ENCODE results near the gene SIRT3.

SIRT3 gene

GRCh38 chr11:211295-211694 is 24.8 kb downstream of the SIRT3 start:
- Histone ChIP-seq H3K36me3 (ENCODE audit: control insufficient read depth, insufficient read depth, low read length, severe bottlenecking) (peaks cover 64% of the 10 kb centered on the region), H3K4me1 (ENCODE audit: control insufficient read depth, insufficient read depth, low read length) (peaks cover 23% of the 10 kb centered on the region), H3K9me3 (ENCODE audit: control insufficient read depth, low read length) (no peaks in the 10 kb centered on the region), H3K9ac (ENCODE audit: low read length) (peak overlapping the region; percentile 100), H3K4me3 (ENCODE audit: low read length) (no peak overlapping the region), H3K27me3 (replicated peaks; ENCODE audit: control insufficient read depth, insufficient read depth, low read length) (no peaks in the 10 kb centered on the region)
- no peak for DNase-seq (ENCODE audit: low read depth)

- H3K9ac ChIP-seq (ENCODE audit: low read length), result peak overlapping the region; percentile 100
- peaks cover 59% of the 10 kb centered on the region for H3K36me3 ChIP-seq (ENCODE audit: control insufficient read depth, insufficient read depth, low read length, severe bottlenecking)
- peaks cover 28% of the 10 kb centered on the region for H3K4me1 ChIP-seq (ENCODE audit: control insufficient read depth, insufficient read depth, low read length)
- no peaks in the 10 kb centered on the region for H3K9me3 ChIP-seq (ENCODE audit: control insufficient read depth, low read length)
- no peaks in the 10 kb centered on the region for H3K27me3 ChIP-seq (replicated peaks; ENCODE audit: control insufficient read depth, insufficient read depth, low read length)
- no peak for DNase-seq (ENCODE audit: low read depth)
- peak overlapping the region; percentile 99 for H3K4me3 ChIP-seq (ENCODE audit: low read length)
These were observed 25.4 kb downstream of the SIRT3 start for GRCh38 chr11:210803-211180.

DNA sequence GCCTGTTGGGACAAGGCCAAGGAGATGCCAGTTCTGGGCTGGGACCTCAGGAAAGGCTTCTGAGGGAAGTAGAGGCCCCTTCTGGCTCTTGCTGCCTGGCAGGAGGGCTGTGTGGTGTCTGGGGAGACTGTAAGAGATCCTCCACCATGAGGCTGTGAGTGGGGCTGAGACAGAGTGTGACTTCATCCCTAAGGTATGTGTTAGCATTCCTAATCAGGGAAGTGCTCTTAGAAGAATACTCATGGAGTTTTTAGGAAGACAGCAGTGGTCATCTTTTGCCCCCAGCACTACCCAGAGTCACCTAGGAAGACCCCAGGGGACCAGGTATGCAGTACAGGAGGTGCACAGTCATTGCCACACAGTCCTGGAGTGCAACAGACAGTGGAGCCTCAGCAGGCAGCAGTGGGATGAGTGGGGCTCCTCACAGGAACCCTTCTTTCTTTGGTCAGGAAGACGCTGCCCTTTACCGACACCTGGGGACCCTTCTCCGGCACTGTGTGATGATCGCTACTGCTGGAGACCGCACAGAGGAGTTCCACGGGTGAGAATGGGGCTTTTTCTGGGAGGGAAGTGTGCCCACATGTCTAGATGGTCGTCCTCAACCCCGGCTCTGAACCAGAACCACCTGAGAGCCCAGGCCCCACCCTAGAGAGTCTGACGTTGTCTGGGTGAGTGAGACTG is 25.9 kb downstream of the SIRT3 start:
- peaks cover 58% of the 10 kb centered on the region for H3K36me3 ChIP-seq (ENCODE audit: control insufficient read depth, insufficient read depth, low read length, severe bottlenecking)
- no peaks in the 10 kb centered on the region for H3K9me3 ChIP-seq (ENCODE audit: control insufficient read depth, low read length)
- no peaks in the 10 kb centered on the region for H3K27me3 ChIP-seq (replicated peaks; ENCODE audit: control insufficient read depth, insufficient read depth, low read length)
- H3K4me1 ChIP-seq (ENCODE audit: control insufficient read depth, insufficient read depth, low read length), result peaks cover 33% of the 10 kb centered on the region
- DNase-seq (ENCODE audit: low read depth), result peak; percentile 66
- peak overlapping the region; percentile 100 for H3K9ac ChIP-seq (ENCODE audit: low read length)
- peak overlapping the region; percentile 99 for H3K4me3 ChIP-seq (ENCODE audit: low read length)

DNA sequence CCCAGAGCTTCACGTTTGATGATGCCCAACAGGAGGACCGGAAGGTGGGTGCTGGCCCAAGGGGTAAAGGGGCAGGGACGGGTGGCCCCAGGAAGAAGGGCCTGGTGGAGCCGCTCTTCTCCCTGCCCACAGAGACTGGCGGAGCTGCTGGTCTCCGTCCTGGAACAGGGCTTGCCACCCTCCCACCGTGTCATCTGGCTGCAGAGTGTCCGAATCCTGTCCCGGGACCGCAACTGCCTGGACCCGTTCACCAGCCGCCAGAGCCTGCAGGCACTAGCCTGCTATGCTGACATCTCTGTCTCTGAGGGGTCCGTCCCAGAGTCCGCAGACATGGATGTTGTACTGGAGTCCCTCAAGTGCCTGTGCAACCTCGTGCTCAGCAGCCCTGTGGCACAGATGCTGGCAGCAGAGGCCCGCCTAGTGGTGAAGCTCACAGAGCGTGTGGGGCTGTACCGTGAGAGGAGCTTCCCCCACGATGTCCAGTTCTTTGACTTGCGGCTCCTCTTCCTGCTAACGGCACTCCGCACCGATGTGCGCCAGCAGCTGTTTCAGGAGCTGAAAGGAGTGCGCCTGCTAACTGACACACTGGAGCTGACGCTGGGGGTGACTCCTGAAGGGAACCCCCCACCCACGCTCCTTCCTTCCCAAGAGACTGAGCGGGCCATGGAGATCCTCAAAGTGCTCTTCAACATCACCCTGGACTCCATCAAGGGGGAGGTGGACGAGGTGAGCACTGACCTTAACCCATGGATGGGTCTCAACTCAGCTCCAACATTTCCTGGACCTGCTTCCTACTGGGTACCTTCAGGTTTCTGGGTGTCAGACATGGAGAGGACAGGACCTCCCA is 26.6 kb downstream of the SIRT3 start:
- DNase-seq (ENCODE audit: low read depth), result peak; percentile 12
- H3K9ac ChIP-seq (ENCODE audit: low read length), result peak overlapping the region; percentile 100
- no peaks in the 10 kb centered on the region for H3K9me3 ChIP-seq (ENCODE audit: control insufficient read depth, low read length)
- peak overlapping the region; percentile 99 for H3K4me3 ChIP-seq (ENCODE audit: low read length)
- peaks cover 60% of the 10 kb centered on the region for H3K36me3 ChIP-seq (ENCODE audit: control insufficient read depth, insufficient read depth, low read length, severe bottlenecking)
- H3K4me1 ChIP-seq (ENCODE audit: control insufficient read depth, insufficient read depth, low read length), result peaks cover 38% of the 10 kb centered on the region
- no peaks in the 10 kb centered on the region for H3K27me3 ChIP-seq (replicated peaks; ENCODE audit: control insufficient read depth, insufficient read depth, low read length)

DNA sequence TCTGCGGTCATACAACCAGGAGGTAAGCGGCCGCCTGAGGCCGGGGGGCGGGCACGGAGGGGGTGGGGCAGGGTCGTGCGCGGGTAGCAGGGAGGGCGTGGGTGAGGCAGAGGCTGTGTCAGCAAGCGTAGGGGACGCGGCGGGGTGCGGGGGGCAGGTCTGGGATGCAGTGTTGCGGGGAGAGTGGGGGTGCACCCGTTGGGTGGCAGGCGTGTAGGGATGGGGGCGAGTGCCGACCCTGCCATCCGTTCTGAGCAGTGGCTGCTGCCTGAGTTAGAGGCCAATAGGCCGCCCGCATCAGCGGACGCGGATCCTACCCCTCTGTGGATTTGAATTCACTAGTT is 27.3 kb downstream of the SIRT3 start:
- Histone ChIP-seq H3K9ac (ENCODE audit: low read length) (peak overlapping the region; percentile 100), H3K4me3 (ENCODE audit: low read length) (peak overlapping the region; percentile 99), H3K4me1 (ENCODE audit: control insufficient read depth, insufficient read depth, low read length) (peaks cover 45% of the 10 kb centered on the region), H3K36me3 (ENCODE audit: control insufficient read depth, insufficient read depth, low read length, severe bottlenecking) (peaks cover 60% of the 10 kb centered on the region), H3K27me3 (replicated peaks; ENCODE audit: control insufficient read depth, insufficient read depth, low read length) (no peaks in the 10 kb centered on the region), H3K9me3 (ENCODE audit: control insufficient read depth, low read length) (no peaks in the 10 kb centered on the region)
- no peak for DNase-seq (ENCODE audit: low read depth)

DNA sequence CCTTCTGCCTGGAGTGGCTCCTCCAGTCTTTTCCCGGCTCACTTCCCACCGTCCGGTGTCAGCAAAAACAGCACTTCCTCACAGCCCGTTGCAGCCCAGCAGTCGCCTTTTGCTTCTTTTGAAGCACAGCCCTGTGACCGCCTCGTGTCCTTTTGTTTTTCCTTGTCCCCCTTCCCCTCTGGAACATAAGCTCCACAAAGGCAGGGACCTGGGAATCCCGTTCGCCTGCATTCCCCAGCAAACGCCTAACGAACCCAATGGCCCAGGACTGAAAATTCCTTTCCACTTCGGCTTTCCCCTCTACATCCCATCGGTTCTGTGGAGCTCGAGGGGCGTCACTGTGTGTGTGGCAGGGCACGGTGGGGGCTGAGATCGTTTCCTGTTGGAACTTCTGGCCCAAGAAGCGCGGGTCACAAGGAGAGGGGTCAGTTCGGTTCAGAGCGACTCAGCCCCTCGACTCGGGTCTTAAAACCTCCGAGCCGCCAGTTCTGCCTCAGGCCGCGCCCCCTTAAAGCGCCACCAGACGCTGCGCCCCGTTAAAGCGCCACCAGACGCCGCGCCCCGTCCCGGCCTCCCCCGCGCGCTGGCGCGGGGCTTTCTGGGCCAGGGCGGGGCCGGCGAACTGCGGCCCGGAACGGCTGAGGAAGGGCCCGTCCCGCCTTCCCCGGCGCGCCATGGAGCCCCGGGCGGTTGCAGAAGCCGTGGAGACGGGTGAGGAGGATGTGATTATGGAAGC is 27.8 kb downstream of the SIRT3 start:
- no peaks in the 10 kb centered on the region for H3K9me3 ChIP-seq (ENCODE audit: control insufficient read depth, low read length)
- H3K36me3 ChIP-seq (ENCODE audit: control insufficient read depth, insufficient read depth, low read length, severe bottlenecking), result peaks cover 61% of the 10 kb centered on the region
- H3K4me3 ChIP-seq (ENCODE audit: low read length), result peak overlapping the region; percentile 99
- peak overlapping the region; percentile 100 for H3K9ac ChIP-seq (ENCODE audit: low read length)
- DNase-seq (ENCODE audit: low read depth), result peak; percentile 92
- peaks cover 50% of the 10 kb centered on the region for H3K4me1 ChIP-seq (ENCODE audit: control insufficient read depth, insufficient read depth, low read length)
- H3K27me3 ChIP-seq (replicated peaks; ENCODE audit: control insufficient read depth, insufficient read depth, low read length), result no peaks in the 10 kb centered on the region

DNA sequence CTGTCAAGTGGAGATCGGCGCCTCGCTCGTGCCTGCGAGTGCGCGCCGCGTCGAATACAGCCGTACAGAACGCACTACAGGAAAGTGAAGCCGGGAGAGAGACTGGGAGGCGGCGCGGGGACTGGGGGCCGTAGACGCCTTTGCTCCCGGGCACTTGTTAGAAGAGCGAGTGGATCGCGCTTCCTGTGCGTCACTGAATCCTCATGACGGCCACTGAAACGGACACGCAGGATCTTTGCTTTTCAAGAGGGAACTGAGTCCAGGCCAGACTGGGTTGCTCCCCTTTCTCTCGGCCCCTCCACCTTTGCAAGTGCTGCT is 28.3 kb downstream of the SIRT3 start:
- peak overlapping the region; percentile 100 for H3K9ac ChIP-seq (ENCODE audit: low read length)
- H3K27me3 ChIP-seq (replicated peaks; ENCODE audit: control insufficient read depth, insufficient read depth, low read length), result no peaks in the 10 kb centered on the region
- H3K9me3 ChIP-seq (ENCODE audit: control insufficient read depth, low read length), result no peaks in the 10 kb centered on the region
- H3K4me3 ChIP-seq (ENCODE audit: low read length), result peak overlapping the region; percentile 99
- H3K36me3 ChIP-seq (ENCODE audit: control insufficient read depth, insufficient read depth, low read length, severe bottlenecking), result peaks cover 61% of the 10 kb centered on the region
- peaks cover 52% of the 10 kb centered on the region for H3K4me1 ChIP-seq (ENCODE audit: control insufficient read depth, insufficient read depth, low read length)
- DNase-seq (ENCODE audit: low read depth), result peak; percentile 79

- Histone ChIP-seq H3K4me1 (ENCODE audit: control insufficient read depth, insufficient read depth, low read length) (peaks cover 52% of the 10 kb centered on the region), H3K4me3 (ENCODE audit: low read length) (peak within 1 kb of the TSS; percentile 99), H3K27me3 (replicated peaks; ENCODE audit: control insufficient read depth, insufficient read depth, low read length) (no peaks in the 10 kb centered on the region), H3K36me3 (ENCODE audit: control insufficient read depth, insufficient read depth, low read length, severe bottlenecking) (peaks cover 56% of the 10 kb centered on the region), H3K9me3 (ENCODE audit: control insufficient read depth, low read length) (no peaks in the 10 kb centered on the region), H3K9ac (ENCODE audit: low read length) (peak within 1 kb of the TSS; percentile 100)
- peak; percentile 98 for DNase-seq (ENCODE audit: low read depth)
These were observed 28.8 kb downstream of the SIRT3 start, which contains the start of the genes BET1L and RIC8A for GRCh38 chr11:207208-207862. TSS of gene BET1L (minus strand) at chr11:207399. CDS start at chr11:207321, 78 bp downstream. TSS of gene RIC8A (plus strand) at chr11:207708. CDS start at chr11:208855, 1,147 bp downstream.

GRCh38 chr11:206526-207207 is 29.5 kb downstream of the SIRT3 start:
- DNase-seq (ENCODE audit: low read depth), result peak; percentile 53
- H3K36me3 ChIP-seq (ENCODE audit: control insufficient read depth, insufficient read depth, low read length, severe bottlenecking), result peaks cover 49% of the 10 kb centered on the region
- H3K9ac ChIP-seq (ENCODE audit: low read length), result peak overlapping the region; percentile 100
- H3K4me3 ChIP-seq (ENCODE audit: low read length), result peak overlapping the region; percentile 99
- H3K4me1 ChIP-seq (ENCODE audit: control insufficient read depth, insufficient read depth, low read length), result peaks cover 52% of the 10 kb centered on the region
- no peaks in the 10 kb centered on the region for H3K27me3 ChIP-seq (replicated peaks; ENCODE audit: control insufficient read depth, insufficient read depth, low read length)
- H3K9me3 ChIP-seq (ENCODE audit: control insufficient read depth, low read length), result no peaks in the 10 kb centered on the region

DNA sequence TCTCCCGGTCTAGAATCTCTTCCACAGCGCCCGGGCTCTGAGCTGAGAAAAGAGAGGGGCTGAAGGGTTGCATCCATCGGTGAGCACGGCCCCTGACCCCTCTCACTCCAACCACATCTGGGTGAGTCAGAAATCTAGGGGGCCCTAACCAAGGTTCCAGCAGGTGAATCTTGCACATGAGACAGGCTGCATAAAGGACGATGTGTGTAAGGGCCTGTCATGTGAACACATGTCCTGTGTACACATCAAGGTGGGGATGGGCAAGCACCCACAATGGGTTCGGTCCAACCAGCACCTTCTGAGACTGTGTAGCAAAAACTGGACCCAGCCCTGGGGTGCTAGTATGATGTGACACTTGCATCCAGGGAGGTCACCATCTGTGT is 30.1 kb downstream of the SIRT3 start:
- Histone ChIP-seq H3K4me3 (ENCODE audit: low read length) (peak overlapping the region; percentile 99), H3K36me3 (ENCODE audit: control insufficient read depth, insufficient read depth, low read length, severe bottlenecking) (peaks cover 45% of the 10 kb centered on the region), H3K27me3 (replicated peaks; ENCODE audit: control insufficient read depth, insufficient read depth, low read length) (no peaks in the 10 kb centered on the region), H3K9ac (ENCODE audit: low read length) (peak overlapping the region; percentile 100), H3K9me3 (ENCODE audit: control insufficient read depth, low read length) (no peaks in the 10 kb centered on the region), H3K4me1 (ENCODE audit: control insufficient read depth, insufficient read depth, low read length) (peaks cover 48% of the 10 kb centered on the region)
- DNase-seq (ENCODE audit: low read depth), result no peak

Measured in adipocyte (in vitro differentiated cells).